Activated naive CD4-positive, alpha-beta T cell treated with anti-CD3 and anti-CD28 coated beads, Interleukin-2, amount 10 ng/mL, durations not matched to agents 5 hours and 36 hours (primary cell): ENCODE results near the gene UNC5B. TPM values are rescaled to one million over a fixed set of nuclear protein-coding genes. Genes with fewer than 3 reads are reported as not detected.

Experiments
- total RNA-seq, 2 experiments: library from RNA; stranded (reverse); gene quantifications; one replicate each; pipeline ENCODE4 v1.2.3, GENCODE V29; 2021

Gene UNC5B
- not detected for total RNA-seq

DNA sequence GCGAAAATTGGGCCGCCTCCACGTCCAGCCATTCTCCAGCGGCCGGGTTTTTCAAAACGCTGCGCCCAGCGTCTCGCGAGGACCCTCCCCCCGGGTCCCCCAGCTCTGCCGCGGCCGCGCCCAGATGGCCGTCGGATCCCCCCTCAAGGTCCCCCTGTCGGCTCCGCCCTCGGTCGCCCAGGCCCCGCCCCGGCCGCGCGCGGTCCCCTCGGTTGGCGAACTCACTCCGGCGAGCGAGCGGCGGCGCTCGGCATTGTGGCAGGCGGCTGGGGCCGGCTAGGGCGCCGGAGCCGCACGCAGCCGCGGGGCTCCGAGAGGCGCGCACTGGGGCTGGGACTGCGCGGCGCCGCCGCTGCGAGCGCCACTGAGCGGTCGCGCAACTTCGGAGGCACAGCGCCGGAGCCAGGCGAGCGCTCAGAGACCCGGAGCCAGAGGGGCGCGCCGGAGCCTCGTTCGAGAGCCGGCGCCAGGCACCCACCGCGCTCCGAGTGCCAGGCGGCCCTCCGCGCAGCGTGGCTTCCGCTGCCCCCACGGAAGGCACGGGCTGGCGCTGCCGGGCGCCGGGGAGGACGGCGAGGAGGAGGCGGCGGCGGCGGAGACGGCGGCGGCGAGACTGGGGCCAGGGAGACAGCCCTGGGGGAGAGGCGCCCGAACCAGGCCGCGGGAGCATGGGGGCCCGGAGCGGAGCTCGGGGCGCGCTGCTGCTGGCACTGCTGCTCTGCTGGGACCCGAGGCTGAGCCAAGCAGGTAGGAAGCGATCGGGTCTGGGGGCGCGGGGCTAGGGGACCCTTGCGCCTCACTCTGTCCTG lies at the start of gene UNC5B:
TSS of gene UNC5B (plus strand) at position 253 of the 809 bp plus-strand sequence. CDS start at position 669, 416 bp downstream.

DNA sequence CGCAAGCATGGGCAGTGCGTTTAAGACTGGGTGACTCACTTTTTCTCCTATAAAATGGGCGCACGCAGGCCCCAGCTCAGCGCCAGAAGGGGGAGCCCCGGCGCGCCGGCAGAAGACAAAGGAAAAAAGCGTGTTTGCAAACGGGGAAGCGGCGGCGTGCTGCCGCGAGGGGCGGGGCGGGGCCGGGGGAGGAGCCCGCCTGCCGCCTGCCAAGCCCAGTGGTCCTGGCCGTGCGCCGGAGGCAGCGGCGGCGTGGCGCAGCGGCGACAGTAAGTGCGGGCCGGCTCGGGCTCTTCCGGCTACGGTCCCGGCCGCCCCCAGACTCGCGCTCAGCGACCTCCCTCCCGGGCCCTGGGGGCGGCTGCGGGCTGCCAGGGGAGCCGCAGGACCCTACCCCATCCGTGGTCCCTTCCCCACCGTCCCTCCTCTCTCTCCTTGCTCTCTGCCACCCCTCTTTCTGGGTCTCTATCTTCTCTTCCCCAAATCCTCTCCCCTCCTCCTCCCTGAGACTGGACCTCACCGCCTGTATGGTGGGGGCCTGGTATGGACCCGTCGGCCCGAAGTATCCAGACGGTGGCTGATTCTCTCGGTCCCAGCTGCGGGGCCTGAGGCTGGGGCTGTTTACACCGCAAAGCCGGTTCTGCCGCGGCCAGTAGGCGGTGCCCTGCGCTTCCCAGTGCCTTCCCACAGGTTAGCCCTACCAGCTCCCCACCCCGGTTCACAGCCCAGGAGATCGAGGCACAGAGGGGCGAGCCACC lies 106.9 kb downstream of the UNC5B start, which contains the start of gene SLC29A3:
TSS of gene SLC29A3 (plus strand) at position 218 of the 758 bp plus-strand sequence. CDS start at position 269, 51 bp downstream.

Other genes starting within 250 kb of the UNC5B start
- 1 to 10 TPM; 3.3 to 3.4 TPM for gene SLC29A3, start 106.7 kb downstream of the UNC5B start, total RNA-seq
- 1 to 10 TPM; 6.0 to 6.2 TPM for gene CDH23, start 184.3 kb downstream of the UNC5B start, total RNA-seq